KG1 (cell line): ENCODE measurements around the gene CLEC18C.
"Not testable (repeated sequence)": the region's sequence is repeated elsewhere in the genome, so short reads cannot be mapped to it uniquely, and the experiment has no call there.

Experiments
- DNase-seq: peaks from one replicate; lab custom pipeline; 2025; lab: John Stamatoyannopoulos, UW

The CLEC18C gene

GRCh38 chr16:70206382-70206781 is 32.8 kb downstream of the CLEC18C start:
- not testable (repeated sequence) for DNase-seq

GRCh38 chr16:70218586-70218985 is 45.0 kb downstream of the CLEC18C start:
- not testable (repeated sequence) for DNase-seq

GRCh38 chr16:70222574-70222973 is 49.0 kb downstream of the CLEC18C start:
- not testable (repeated sequence) for DNase-seq

- not testable (repeated sequence) for DNase-seq
Measured at GRCh38 chr16:70223216-70223615, 49.6 kb downstream of the CLEC18C start.

- DNase-seq: not testable (repeated sequence)
Measured at GRCh38 chr16:70223971-70224513, 50.5 kb downstream of the CLEC18C start.

- not testable (repeated sequence) for DNase-seq
Measured at GRCh38 chr16:70224645-70225044, 51.1 kb downstream of the CLEC18C start.

GRCh38 chr16:70225430-70225829 is 51.8 kb downstream of the CLEC18C start:
- not testable (repeated sequence) for DNase-seq

GRCh38 chr16:70226024-70226423 is 52.4 kb downstream of the CLEC18C start:
- not testable (repeated sequence) for DNase-seq

GRCh38 chr16:70231831-70232230 is 58.2 kb downstream of the CLEC18C start:
- not testable (repeated sequence) for DNase-seq
